HepG2 (cell line): ENCODE results near the gene ZKSCAN5. TPM values are rescaled to one million over a fixed set of nuclear protein-coding genes. Genes with fewer than 3 reads are reported as not detected.

ENCODE experiments used
- ATAC-seq: fragments of 200-7000 bp; cut with Tn5 transposase; 3 replicates; pipeline ENCODE4 v1.9.1; 2020; ENCODE audit warnings: mild to moderate bottlenecking, moderate library complexity
- BruUV-seq: library from RNA; stranded (reverse); fragments of 400-500 nt; replicated peaks from 2 replicates; lab custom pipeline; 2021; lab: Mats Ljungman, UMichigan
- CTCF ChIA-PET: fragments of 300-600 bp; formaldehyde crosslinking; extraction: SDS; loops from one replicate; lab custom pipeline; 2021; ENCODE audit warnings: low total read pairs, inconsistent platforms, low intra/inter-chr PET ratio; lab: Yijun Ruan, JAX
- POLR2A ChIA-PET: fragments of 350-600 bp; sonication (Branson Sonifier 250); formaldehyde crosslinking; loops from one replicate; lab custom pipeline; 2020; ENCODE audit warnings: antibody characterized with exemption, inconsistent platforms; lab: Yijun Ruan, JAX
- DNase-seq: peaks from one replicate; pipeline ENCODE4 v3.0.0-alpha.2; 2015; ENCODE audit warnings: low spot score
- FAIRE-seq: peaks from 3 replicates; lab custom pipeline; 2011; peaks lifted over from hg19 to GRCh38; lab: Jason Lieb, UNC
- H2AFZ ChIP-seq: one replicate; pipeline ENCODE4 v1.6.1; 2011; ENCODE audit warnings: low read length, inconsistent platforms
- H3K27ac ChIP-seq: fragments of 300-600 bp; 3 replicates; pipeline ENCODE4 v1.8.0; 2011; ENCODE audit warnings: mixed run types, mild to moderate bottlenecking, mixed read lengths, low read length, inconsistent platforms; ENCODE audit not compliant: insufficient read depth; ENCODE audit errors: extremely low read length
- H3K27me3 ChIP-seq, 2 experiments: fragments of 200-600 bp in 1 of 2; 2 replicates in 1 of 2; 3 replicates in 1 of 2; pipeline versions ENCODE4 v1.6.0 to v1.8.0; 2011; ENCODE audit warnings: low read length in 2 of 2, mild to moderate bottlenecking in 2 of 2, moderate library complexity in 2 of 2, inconsistent platforms in 1 of 2; ENCODE audit not compliant: insufficient read depth in 2 of 2, control insufficient read depth in 1 of 2
- H3K36me3 ChIP-seq, 2 experiments: fragments of 200-600 bp in 1 of 2; replicated peaks in 1 of 2; 2 replicates in 1 of 2; 3 replicates in 1 of 2; pipeline versions ENCODE4 v1.5.1 to v1.8.0; 2011; ENCODE audit warnings: low read length in 2 of 2, inconsistent platforms in 1 of 2; ENCODE audit not compliant: insufficient read depth in 2 of 2, control insufficient read depth in 1 of 2
- H3K4me1 ChIP-seq: 2 replicates; pipeline ENCODE4 v1.5.1; 2012; ENCODE audit warnings: low read length, inconsistent platforms; ENCODE audit not compliant: insufficient read depth
- H3K4me2 ChIP-seq: 2 replicates; pipeline ENCODE4 v1.6.0; 2011; ENCODE audit warnings: low read depth, low read length, inconsistent platforms
- H3K4me3 ChIP-seq, 3 experiments: fragments of 200-600 bp in 1 of 3; sonication (generic), shearing (Covaris generic) in 1 of 3; replicated peaks in 1 of 3; 2 replicates each; pipeline ENCODE4 v1.5.1; 2011 to 2016; ENCODE audit warnings: low read length in 3 of 3, inconsistent platforms in 2 of 3, low read depth in 2 of 3, mild to moderate bottlenecking in 2 of 3, control low read depth in 1 of 3, mixed read lengths in 1 of 3; ENCODE audit not compliant: insufficient read depth in 1 of 3
- H3K79me2 ChIP-seq: one replicate; pipeline ENCODE4 v1.6.1; 2011; ENCODE audit warnings: low read length, inconsistent platforms; ENCODE audit not compliant: insufficient read depth
- H3K9ac ChIP-seq: 2 replicates; pipeline ENCODE4 v1.6.0; 2011; ENCODE audit warnings: mild to moderate bottlenecking, low read depth, low read length, inconsistent platforms; ENCODE audit not compliant: insufficient read depth
- H3K9me3 ChIP-seq: 2 replicates; pipeline ENCODE4 v1.5.1; 2012; ENCODE audit warnings: mild to moderate bottlenecking, low read length
- H4K20me1 ChIP-seq: 2 replicates; pipeline ENCODE4 v1.6.0; 2011; ENCODE audit warnings: inconsistent platforms, mild to moderate bottlenecking, low read length, moderate library complexity; ENCODE audit not compliant: insufficient read depth
- BHLHE40 ChIP-seq: IDR thresholded peaks from 2 replicates; pipeline ENCODE4 v1.6.1; 2011; ENCODE audit warnings: low read length, improper control_type of control experiment
- EED ChIP-seq: sonication (generic); formaldehyde crosslinking; IDR thresholded peaks from 2 replicates; pipeline ENCODE4 v1.5.0; 2020; ENCODE audit warnings: mild to moderate bottlenecking, missing genetic modification reagents
- GPBP1L1 ChIP-seq: sonication (generic); formaldehyde crosslinking; IDR thresholded peaks from 2 replicates; pipeline ENCODE4 v1.5.0; 2020; ENCODE audit warnings: mild to moderate bottlenecking, missing genetic modification reagents
- HMG20B ChIP-seq: conservative IDR thresholded peaks from 2 replicates; pipeline ENCODE4 v1.6.1; 2016; ENCODE audit warnings: missing genetic modification reagents, missing compliant biosample characterization
- KDM1A ChIP-seq: IDR thresholded peaks from 2 replicates; pipeline ENCODE4 v1.6.1; 2016; ENCODE audit warnings: missing compliant biosample characterization
- MBD4 ChIP-seq: IDR thresholded peaks from 2 replicates; pipeline ENCODE4 v1.6.1; 2012; ENCODE audit warnings: low read length, inconsistent platforms, borderline replicate concordance
- POLR2A ChIP-seq, 2 experiments: IDR thresholded peaks; 2 replicates each; pipeline ENCODE4 v1.6.1; 2011; ENCODE audit warnings: low read depth in 2 of 2, low read length in 2 of 2, mild to moderate bottlenecking in 1 of 2, moderate library complexity in 1 of 2; ENCODE audit not compliant: insufficient read depth in 1 of 2
- SP140L ChIP-seq: sonication (generic); formaldehyde crosslinking; IDR thresholded peaks from 2 replicates; pipeline ENCODE4 v1.4.0; 2020; ENCODE audit warnings: missing genetic modification reagents, borderline replicate concordance
- TFE3 ChIP-seq: IDR thresholded peaks from 2 replicates; pipeline ENCODE4 v1.6.1; 2016
- YEATS4 ChIP-seq: sonication (generic); formaldehyde crosslinking; IDR thresholded peaks from 2 replicates; pipeline ENCODE4 v1.4.0; 2020; ENCODE audit warnings: missing genetic modification reagents, borderline replicate concordance
- ZBTB42 ChIP-seq: sonication (generic); formaldehyde crosslinking; IDR thresholded peaks from 2 replicates; pipeline ENCODE4 v1.5.0; 2020; ENCODE audit warnings: mild to moderate bottlenecking, missing genetic modification reagents
- ZBTB8A ChIP-seq: sonication (generic); formaldehyde crosslinking; IDR thresholded peaks from 2 replicates; pipeline ENCODE4 v1.4.0; 2020; ENCODE audit warnings: mild to moderate bottlenecking, low read depth, missing genetic modification reagents, borderline replicate concordance
- ZNF563 ChIP-seq: sonication (generic); formaldehyde crosslinking; IDR thresholded peaks from 2 replicates; pipeline ENCODE4 v1.8.0; 2022; ENCODE audit warnings: mild to moderate bottlenecking, moderate library complexity, missing genetic modification reagents
- WGBS: methylation state at CpG from one replicate; pipeline ENCODE4 v1.1.6; 2017; ENCODE audit warnings: low lambda C conversion rate; 5-methylcytosine and 5-hydroxymethylcytosine counted together
- in situ Hi-C: cut with HindIII; loops from 2 replicates; pipeline ENCODE4 v1.10.0; 2017; ENCODE audit warnings: low pct_unique_long_range_greater_than_20kb; ENCODE audit not compliant: extremely low pct_ligation_motif_present
- intact Hi-C: fragments of 100-400 bp; cut with micrococcal nuclease; formaldehyde crosslinking; loops from one replicate; pipeline ENCODE4 v1.10.0; 2022; ENCODE audit not compliant: unreplicated experiment
- polyA plus RNA-seq, 8 experiments: library from polyadenylated mRNA; depleted of rRNA in 3 of 8; stranded (reverse) in 7 of 8; unstranded in 1 of 8; fragments of >200 nt; fragmentation: Illumina TruSeq in 4 of 8; extraction: Trizol in 4 of 8; gene quantifications; 2 replicates each; pipeline versions ENCODE4 v1.2.1 to v1.2.3, GENCODE V29; 2011 to 2016; ENCODE audit warnings: low read depth in 4 of 8, missing spikeins in 1 of 8, mixed read lengths in 1 of 8; ENCODE audit not compliant: insufficient read depth in 1 of 8
- total RNA-seq, 5 experiments: library from RNA; depleted of rRNA; stranded (reverse); fragments of >200 nt; fragmentation: Illumina TruSeq; extraction: Trizol; gene quantifications; 2 replicates each; pipeline ENCODE4 v1.2.3, GENCODE V29; 2016; ENCODE audit warnings: low read depth in 1 of 5

Gene ZKSCAN5
- total and polyA plus RNA-seq, 2 of the 13 experiments (the other 11 are each of a cell fraction or from before 2014, with no cell fraction given) = 5.5 to 11.7 TPM

GRCh38 chr7:99459087-99459486, 45.4 kb upstream of the ZKSCAN5 start (continued):
- no peak for TF ChIP-seq KDM1A (CRISPR knock-in tag)
- TF ChIP-seq POLR2A (IDR thresholded peaks at IDR 0.05; ENCODE audit: insufficient read depth in 1 of 2, low read depth in 2 of 2, low read length in 2 of 2) = peak in 1 of 2 experiments; percentile 23; a peak in 1 of 4 replicates

GRCh38 chr7:99460651-99461050, 43.8 kb upstream of the ZKSCAN5 start:
- Histone ChIP-seq H3K4me3 (no peak overlapping the region), H3K9me3 (no peaks in the 10 kb centered on the region), H3K27ac (no peak overlapping the region), H2AFZ (no peak overlapping the region), H3K36me3 (peaks cover 20 to 64% of the 10 kb centered on the region in 2 experiments), H3K4me1 (peaks cover 48% of the 10 kb centered on the region), H3K4me2 (no peak overlapping the region), H4K20me1 (peaks cover 49% of the 10 kb centered on the region), H3K9ac (no peak overlapping the region), H3K27me3 (no peaks in the 10 kb centered on the region; a peak in 1 of 5 replicates), H3K79me2 (peaks cover 71% of the 10 kb centered on the region)
- intact Hi-C loops = no loop called here
- ChIA-PET CTCF (no interaction called here), POLR2A (no interaction called here)
- DNase-seq (no peak), ATAC-seq (no peak), FAIRE-seq (no peak)
- BruUV-seq = no TSS peak
- TF ChIP-seq YEATS4 (CRISPR knock-in tag) (no peak), MBD4 (no peak), POLR2A (IDR thresholded peaks at IDR 0.05; ENCODE audit: insufficient read depth in 1 of 2, low read depth in 2 of 2, low read length in 2 of 2) (0 out of 4 replicates have a peak, but pooled peaks of 1 of the 2 experiments have one; percentile 9), HMG20B (no peak)
- 96% methylated on average over 11 of the region's 11 CpGs for WGBS
- in situ Hi-C loops = no loop called here

GRCh38 chr7:99461221-99461620, 43.2 kb upstream of the ZKSCAN5 start:
- Histone ChIP-seq H3K4me3 (no peak overlapping the region), H3K9ac (no peak overlapping the region), H2AFZ (no peak overlapping the region), H3K79me2 (peaks cover 75% of the 10 kb centered on the region), H3K36me3 (peaks cover 17 to 58% of the 10 kb centered on the region in 2 experiments), H3K27ac (no peak overlapping the region), H3K4me1 (peaks cover 48% of the 10 kb centered on the region), H3K4me2 (no peak overlapping the region), H4K20me1 (peaks cover 46% of the 10 kb centered on the region), H3K27me3 (no peaks in the 10 kb centered on the region; a peak in 1 of 5 replicates), H3K9me3 (no peaks in the 10 kb centered on the region)
- DNase-seq = no peak
- FAIRE-seq = no peak
- in situ Hi-C loops (no loop called here), intact Hi-C loops (no loop called here)
- POLR2A ChIA-PET = no interaction called here
- WGBS = 88% methylated on average over 1 of the region's 2 CpGs
- TF ChIP-seq EED (CRISPR knock-in tag) = no peak
- TF ChIP-seq TFE3 (CRISPR knock-in tag) = no peak
- no peak for TF ChIP-seq ZBTB42 (CRISPR knock-in tag)
- no peak for TF ChIP-seq ZBTB8A (CRISPR knock-in tag)
- TF ChIP-seq BHLHE40 = no peak
- no peak for TF ChIP-seq SP140L (CRISPR knock-in tag)
- TF ChIP-seq GPBP1L1 = no peak
- TF ChIP-seq ZNF563 (CRISPR knock-in tag) = no peak
- CTCF ChIA-PET = no interaction called here
- BruUV-seq = no TSS peak
- no peak for ATAC-seq
